ENCODE measurements around the gene BCKDK.
"Not testable (repeated sequence)": the region's sequence is repeated elsewhere in the genome, so short reads cannot be mapped to it uniquely, and the experiment has no call there.

Gene BCKDK

GRCh38 chr16:31144418-31144817 lies 36.2 kb downstream of the BCKDK start:
- DNase-seq = not testable (repeated sequence)

DNA sequence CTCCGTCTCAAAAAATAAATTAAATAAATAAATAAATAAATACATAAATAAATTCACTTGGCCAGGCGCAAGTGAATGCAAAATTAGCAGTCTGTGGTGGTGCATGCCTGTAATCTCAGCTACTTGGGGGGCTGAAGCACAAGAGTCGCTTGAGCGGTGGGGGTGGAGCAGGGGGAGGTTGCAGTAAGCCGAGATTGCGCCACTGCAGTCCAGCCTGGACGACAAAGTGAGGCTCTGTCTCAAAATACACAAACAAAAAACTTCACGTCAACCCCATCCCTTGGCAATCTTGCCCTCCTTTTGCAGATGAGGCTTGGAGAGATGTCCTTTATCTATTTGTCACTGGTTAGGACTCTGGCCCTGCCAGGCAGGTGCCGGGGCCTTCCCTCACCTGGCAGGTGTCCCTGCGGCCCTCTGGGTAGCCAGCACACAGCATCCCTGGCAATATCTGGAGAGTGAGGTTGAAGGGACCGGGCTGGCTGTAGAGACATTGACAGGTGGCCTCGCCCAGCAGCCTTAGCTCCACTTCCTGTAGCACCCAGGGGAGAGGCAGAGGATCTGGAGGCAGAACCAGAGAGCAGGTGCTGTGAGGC lies 37.3 kb downstream of the BCKDK start:
- DNase-seq = no peak

GRCh38 chr16:31147574-31147973 lies 39.4 kb downstream of the BCKDK start:
- DNase-seq = no peak

DNA sequence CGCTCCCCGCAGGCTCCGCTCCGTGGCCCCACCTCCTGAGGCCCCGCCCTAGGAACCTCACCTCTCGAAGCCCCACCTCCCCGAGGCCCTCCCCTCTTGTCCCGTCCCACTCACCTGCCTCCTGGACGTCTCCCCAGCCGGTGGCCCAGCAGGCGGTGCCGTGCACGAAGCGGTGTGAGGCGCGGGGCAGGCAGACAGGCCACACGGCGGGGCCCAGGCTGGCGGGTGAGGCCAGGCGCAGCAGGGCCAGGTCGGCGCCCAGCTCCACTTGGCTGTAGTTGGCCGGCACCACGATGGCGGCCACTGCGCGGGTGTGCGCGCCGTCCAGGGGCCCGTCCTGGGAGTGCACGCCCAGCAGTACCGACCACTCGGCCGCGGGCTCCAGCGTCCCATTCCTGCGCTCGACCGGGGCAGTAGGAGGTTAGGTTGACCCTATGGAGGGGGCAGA lies 40.1 kb downstream of the BCKDK start:
- DNase-seq = no peak

DNA sequence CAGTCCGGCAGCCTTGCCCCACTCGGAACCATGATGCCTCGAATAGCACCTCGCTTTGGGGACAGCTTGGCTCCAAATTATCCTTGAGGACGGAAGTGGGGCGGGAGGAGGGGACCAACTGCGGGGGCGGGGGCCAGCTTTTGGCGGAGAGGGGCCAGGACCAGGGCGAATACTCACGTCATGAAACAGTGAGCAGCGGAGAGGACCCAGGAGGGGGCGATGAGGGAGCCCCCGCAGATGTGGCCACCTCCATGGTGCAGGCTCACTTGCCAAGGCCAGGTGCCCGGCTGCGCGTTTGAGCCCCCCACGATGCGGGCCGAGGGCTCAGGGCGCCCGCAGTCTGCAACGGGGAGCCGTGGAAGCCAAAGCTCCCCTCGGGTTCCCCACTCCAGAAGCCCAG lies 40.7 kb downstream of the BCKDK start:
- no peak for DNase-seq

DNA sequence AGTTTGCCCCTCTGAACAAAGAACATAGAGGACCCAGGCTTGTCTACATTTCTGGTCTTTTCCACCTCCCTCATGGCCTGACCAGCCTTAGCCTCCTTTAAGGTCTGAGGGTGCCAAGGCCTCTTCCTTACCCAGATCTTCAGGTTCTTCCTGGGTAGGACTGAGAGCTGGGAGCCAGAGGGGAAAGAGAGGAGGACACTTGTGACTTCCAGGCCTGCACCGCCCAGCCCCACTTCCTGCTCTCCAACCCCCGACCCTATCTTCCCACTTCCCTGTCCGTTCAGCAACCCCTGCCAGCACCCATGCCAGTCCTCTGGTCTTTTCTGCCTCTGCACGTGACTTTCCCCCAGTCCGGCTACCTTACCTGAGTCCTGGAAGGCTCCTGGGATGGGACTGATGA lies 41.1 kb downstream of the BCKDK start:
- DNase-seq = no peak

DNA sequence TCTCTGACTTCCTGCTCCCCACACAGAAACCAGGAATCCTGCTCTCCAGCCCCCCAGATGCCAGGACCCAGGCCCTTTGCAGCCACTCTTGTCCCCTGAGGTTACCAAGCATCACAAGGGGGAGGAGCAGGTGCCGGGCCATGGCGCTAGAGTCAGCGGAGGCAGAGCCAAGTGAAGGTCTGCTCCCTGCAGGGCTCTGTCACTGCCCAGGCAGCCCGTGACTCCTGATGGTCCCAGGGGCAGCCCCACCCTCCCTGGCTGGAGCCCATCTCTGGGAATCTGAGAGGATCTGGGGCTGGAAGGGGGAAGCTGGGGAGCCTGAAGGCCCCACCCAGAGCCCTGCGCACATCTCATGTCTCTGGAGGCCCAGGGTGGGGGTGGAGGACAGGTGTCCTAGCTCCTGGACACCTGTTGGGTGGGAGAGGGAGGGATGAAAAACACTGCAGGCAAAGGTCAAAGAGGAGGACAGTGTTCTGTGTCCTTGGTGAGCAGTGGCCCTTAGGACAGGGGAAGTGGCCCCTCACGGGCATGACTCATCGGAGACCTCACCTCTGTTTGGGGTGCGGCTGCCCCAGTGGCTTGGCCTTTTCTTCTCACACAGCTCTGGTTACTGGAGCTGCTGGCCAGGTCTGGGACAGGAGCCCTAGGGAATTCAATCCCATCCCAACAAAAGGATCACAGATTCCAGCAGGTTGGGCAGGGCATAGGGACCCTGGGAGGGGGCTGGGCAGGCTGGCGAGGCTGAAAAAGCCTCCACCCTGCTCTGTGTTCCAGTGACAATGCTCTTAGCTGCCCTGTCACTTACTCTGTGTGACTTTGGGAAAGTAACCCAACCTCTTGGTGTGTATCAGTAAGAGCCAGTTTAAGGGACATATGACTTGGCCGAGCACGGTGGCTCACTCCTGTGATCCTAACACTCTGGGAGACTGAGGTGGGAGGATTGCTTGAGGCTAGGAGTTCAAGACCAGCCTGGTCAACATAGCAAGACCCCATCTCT lies 42.0 kb downstream of the BCKDK start, which contains the start of gene PRSS36:
PRSS36 (minus strand) TSS at position 173 of the 997 bp plus-strand sequence; CDS start at position 142, 31 bp downstream.
- no peak for DNase-seq

GRCh38 chr16:31150976-31151375 lies 42.8 kb downstream of the BCKDK start:
- DNase-seq = not testable (repeated sequence)

GRCh38 chr16:31157136-31157535 lies 49.0 kb downstream of the BCKDK start:
- peak; percentile 82 for DNase-seq

Data from hematopoietic multipotent progenitor cell treated with erythropoietin and hydrocortisone succinate and interleukin-3 and kit ligand, for 4 days (in vitro differentiated cells).